HepG2 (cell line): ENCODE data around the gene PTS. TPM values are rescaled to one million over a fixed set of nuclear protein-coding genes. Genes with fewer than 3 reads are reported as not detected.

Experiments
- EP300 ChIP-seq, 3 experiments: sonication (generic) in 1 of 3; formaldehyde crosslinking in 1 of 3; IDR thresholded peaks; 2 replicates each; pipeline versions ENCODE4 v1.5.1 to v1.6.1; 2011 to 2020; ENCODE audit warnings: low read depth in 2 of 3, low read length in 2 of 3, borderline replicate concordance in 1 of 3, improper control_type of control experiment in 1 of 3, mild to moderate bottlenecking in 1 of 3, missing genetic modification reagents in 1 of 3, moderate library complexity in 1 of 3
- GATAD1 ChIP-seq: IDR thresholded peaks from 2 replicates; pipeline ENCODE4 v1.6.1; 2016; ENCODE audit warnings: missing genetic modification reagents, missing compliant biosample characterization
- HNRNPK ChIP-seq: fragments of 200-400 bp; formaldehyde crosslinking; IDR thresholded peaks from 2 replicates; pipeline ENCODE4 v1.6.1; 2018; ENCODE audit warnings: low read length, low read depth, moderate library complexity, mild to moderate bottlenecking; ENCODE audit not compliant: poor library complexity, severe bottlenecking
- KDM5B ChIP-seq: sonication (generic); formaldehyde crosslinking; IDR thresholded peaks from 2 replicates; pipeline ENCODE4 v1.4.0; 2020; ENCODE audit warnings: missing genetic modification reagents, mild to moderate bottlenecking, borderline replicate concordance
- KMT2B ChIP-seq: IDR thresholded peaks from 2 replicates; pipeline ENCODE4 v1.6.1; 2016; ENCODE audit warnings: missing genetic modification reagents, missing compliant biosample characterization
- NCOA2 ChIP-seq: sonication (generic); formaldehyde crosslinking; IDR thresholded peaks from 2 replicates; pipeline ENCODE4 v1.8.0; 2022; ENCODE audit warnings: inconsistent platforms
- NCOR1 ChIP-seq: fragments of 200-600 bp; sonication (generic); IDR thresholded peaks from 2 replicates; pipeline ENCODE4 v1.7.0; 2017; ENCODE audit warnings: antibody characterized with exemption, low read length, borderline replicate concordance
- PHF21A ChIP-seq: sonication (generic); formaldehyde crosslinking; IDR thresholded peaks from 2 replicates; pipeline ENCODE4 v1.5.0; 2020; ENCODE audit warnings: mild to moderate bottlenecking, missing genetic modification reagents
- RXRB ChIP-seq: IDR thresholded peaks from 2 replicates; pipeline ENCODE4 v1.6.1; 2016; ENCODE audit warnings: borderline replicate concordance, missing genetic modification reagents, missing compliant biosample characterization
- SALL1 ChIP-seq: sonication (generic); formaldehyde crosslinking; IDR thresholded peaks from 2 replicates; pipeline ENCODE4 v1.8.0; 2022; ENCODE audit warnings: mild to moderate bottlenecking, missing genetic modification reagents
- SOX5 ChIP-seq: IDR thresholded peaks from 2 replicates; pipeline ENCODE4 v1.6.1; 2016; ENCODE audit warnings: borderline replicate concordance
- ZNF431 ChIP-seq: sonication (generic); formaldehyde crosslinking; IDR thresholded peaks from 2 replicates; pipeline ENCODE4 v1.9.0; 2022; ENCODE audit warnings: missing genetic modification reagents, low read depth, mild to moderate bottlenecking, borderline replicate concordance
- ZNF644 ChIP-seq: IDR thresholded peaks from 2 replicates; pipeline ENCODE4 v1.6.1; 2016; ENCODE audit warnings: low read depth
- ZNF674 ChIP-seq: sonication (generic); formaldehyde crosslinking; IDR thresholded peaks from 2 replicates; pipeline ENCODE4 v1.5.0; 2020; ENCODE audit warnings: low read depth, mild to moderate bottlenecking, missing genetic modification reagents
- polyA plus RNA-seq, 8 experiments: library from polyadenylated mRNA; depleted of rRNA in 3 of 8; stranded (reverse) in 7 of 8; unstranded in 1 of 8; fragments of >200 nt; fragmentation: Illumina TruSeq in 4 of 8; extraction: Trizol in 4 of 8; gene quantifications; 2 replicates each; pipeline versions ENCODE4 v1.2.1 to v1.2.3, GENCODE V29; 2011 to 2016; ENCODE audit warnings: low read depth in 4 of 8, missing spikeins in 1 of 8, mixed read lengths in 1 of 8; ENCODE audit not compliant: insufficient read depth in 1 of 8
- total RNA-seq, 5 experiments: library from RNA; depleted of rRNA; stranded (reverse); fragments of >200 nt; fragmentation: Illumina TruSeq; extraction: Trizol; gene quantifications; 2 replicates each; pipeline ENCODE4 v1.2.3, GENCODE V29; 2016; ENCODE audit warnings: low read depth in 1 of 5
- TF ChIP-seq, protein P1 (sequence below): IDR thresholded peaks from 2 replicates; pipeline ENCODE4 v1.4.0; 2020; ENCODE audit warnings: mild to moderate bottlenecking, missing genetic modification reagents
- TF ChIP-seq, protein P2 (sequence below): sonication (generic); formaldehyde crosslinking; IDR thresholded peaks from 2 replicates; pipeline ENCODE4 v1.5.0; 2020; ENCODE audit warnings: missing genetic modification reagents
- TF ChIP-seq, protein P3 (sequence below): sonication (generic); formaldehyde crosslinking; conservative IDR thresholded peaks from 2 replicates; pipeline ENCODE4 v1.4.0; 2020; ENCODE audit warnings: mild to moderate bottlenecking, missing genetic modification reagents, moderate library complexity
- TF ChIP-seq, protein P4 (sequence below): sonication (generic); formaldehyde crosslinking; IDR thresholded peaks from 2 replicates; pipeline ENCODE4 v1.4.0; 2020; ENCODE audit warnings: missing genetic modification reagents

The PTS gene
- total and polyA plus RNA-seq, 2 of the 13 experiments (the other 11 are each of a cell fraction or from before 2014, with no cell fraction given), result 33.6 to 49.3 TPM

DNA sequence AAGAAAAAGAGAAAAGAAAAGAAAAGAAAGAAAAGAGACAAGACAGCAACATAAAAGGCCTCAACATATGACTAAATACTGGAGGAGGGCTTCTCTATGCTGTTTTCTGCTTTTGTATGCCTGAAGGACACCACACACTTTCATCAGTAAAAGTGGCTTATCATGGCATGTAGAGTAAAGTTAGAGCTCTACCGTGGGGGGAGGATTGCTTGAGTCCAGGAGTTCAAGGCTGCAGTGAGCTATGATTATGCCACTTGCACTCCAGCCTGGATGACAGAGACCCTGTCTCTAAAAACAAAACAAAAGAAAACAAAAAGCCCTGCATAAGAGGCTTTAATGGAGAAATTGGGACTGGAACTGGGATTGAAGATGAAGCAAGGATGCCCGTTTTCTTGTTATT lies 5.7 kb downstream of the PTS start (continued):
- TF ChIP-seq, protein P1, sequence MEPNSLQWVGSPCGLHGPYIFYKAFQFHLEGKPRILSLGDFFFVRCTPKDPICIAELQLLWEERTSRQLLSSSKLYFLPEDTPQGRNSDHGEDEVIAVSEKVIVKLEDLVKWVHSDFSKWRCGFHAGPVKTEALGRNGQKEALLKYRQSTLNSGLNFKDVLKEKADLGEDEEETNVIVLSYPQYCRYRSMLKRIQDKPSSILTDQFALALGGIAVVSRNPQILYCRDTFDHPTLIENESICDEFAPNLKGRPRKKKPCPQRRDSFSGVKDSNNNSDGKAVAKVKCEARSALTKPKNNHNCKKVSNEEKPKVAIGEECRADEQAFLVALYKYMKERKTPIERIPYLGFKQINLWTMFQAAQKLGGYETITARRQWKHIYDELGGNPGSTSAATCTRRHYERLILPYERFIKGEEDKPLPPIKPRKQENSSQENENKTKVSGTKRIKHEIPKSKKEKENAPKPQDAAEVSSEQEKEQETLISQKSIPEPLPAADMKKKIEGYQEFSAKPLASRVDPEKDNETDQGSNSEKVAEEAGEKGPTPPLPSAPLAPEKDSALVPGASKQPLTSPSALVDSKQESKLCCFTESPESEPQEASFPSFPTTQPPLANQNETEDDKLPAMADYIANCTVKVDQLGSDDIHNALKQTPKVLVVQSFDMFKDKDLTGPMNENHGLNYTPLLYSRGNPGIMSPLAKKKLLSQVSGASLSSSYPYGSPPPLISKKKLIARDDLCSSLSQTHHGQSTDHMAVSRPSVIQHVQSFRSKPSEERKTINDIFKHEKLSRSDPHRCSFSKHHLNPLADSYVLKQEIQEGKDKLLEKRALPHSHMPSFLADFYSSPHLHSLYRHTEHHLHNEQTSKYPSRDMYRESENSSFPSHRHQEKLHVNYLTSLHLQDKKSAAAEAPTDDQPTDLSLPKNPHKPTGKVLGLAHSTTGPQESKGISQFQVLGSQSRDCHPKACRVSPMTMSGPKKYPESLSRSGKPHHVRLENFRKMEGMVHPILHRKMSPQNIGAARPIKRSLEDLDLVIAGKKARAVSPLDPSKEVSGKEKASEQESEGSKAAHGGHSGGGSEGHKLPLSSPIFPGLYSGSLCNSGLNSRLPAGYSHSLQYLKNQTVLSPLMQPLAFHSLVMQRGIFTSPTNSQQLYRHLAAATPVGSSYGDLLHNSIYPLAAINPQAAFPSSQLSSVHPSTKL (CRISPR knock-in tag), result peak; percentile 66
- TF ChIP-seq EP300 (IDR thresholded peaks at IDR 0.05; ENCODE audit: low read depth in 2 of 2, low read length in 2 of 2) (peak in 1 of 2 experiments; percentile 42; a peak in 2 of 4 replicates), EP300 (CRISPR knock-in tag; IDR thresholded peaks at IDR 0.05; ENCODE audit: borderline replicate concordance) (no peak; the same call in 1 of the 2 replicates), ZNF644 (CRISPR knock-in tag) (0 out of 2 replicates have a peak, but pooled peaks have one; percentile 39), NCOA2 (CRISPR knock-in tag) (peak; percentile 49; the same call in 1 of the 2 replicates), RXRB (CRISPR knock-in tag) (peak; percentile 30; the same call in 1 of the 2 replicates), SOX5 (CRISPR knock-in tag) (peak; percentile 42; the same call in 1 of the 2 replicates), ZNF674 (CRISPR knock-in tag) (no peak), KMT2B (no peak), GATAD1 (CRISPR knock-in tag) (no peak), SALL1 (peak; percentile 43; the same call in 1 of the 2 replicates), KDM5B (no peak), ZNF431 (CRISPR knock-in tag) (no peak), HNRNPK (peak; percentile 83), PHF21A (CRISPR knock-in tag) (0 out of 2 replicates have a peak, but pooled peaks have one; percentile 39), NCOR1 (peak; percentile 30; the same call in 1 of the 2 replicates)
- TF ChIP-seq, protein P2, sequence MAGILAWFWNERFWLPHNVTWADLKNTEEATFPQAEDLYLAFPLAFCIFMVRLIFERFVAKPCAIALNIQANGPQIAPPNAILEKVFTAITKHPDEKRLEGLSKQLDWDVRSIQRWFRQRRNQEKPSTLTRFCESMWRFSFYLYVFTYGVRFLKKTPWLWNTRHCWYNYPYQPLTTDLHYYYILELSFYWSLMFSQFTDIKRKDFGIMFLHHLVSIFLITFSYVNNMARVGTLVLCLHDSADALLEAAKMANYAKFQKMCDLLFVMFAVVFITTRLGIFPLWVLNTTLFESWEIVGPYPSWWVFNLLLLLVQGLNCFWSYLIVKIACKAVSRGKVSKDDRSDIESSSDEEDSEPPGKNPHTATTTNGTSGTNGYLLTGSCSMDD (CRISPR knock-in tag), result no peak
- TF ChIP-seq, protein P3, sequence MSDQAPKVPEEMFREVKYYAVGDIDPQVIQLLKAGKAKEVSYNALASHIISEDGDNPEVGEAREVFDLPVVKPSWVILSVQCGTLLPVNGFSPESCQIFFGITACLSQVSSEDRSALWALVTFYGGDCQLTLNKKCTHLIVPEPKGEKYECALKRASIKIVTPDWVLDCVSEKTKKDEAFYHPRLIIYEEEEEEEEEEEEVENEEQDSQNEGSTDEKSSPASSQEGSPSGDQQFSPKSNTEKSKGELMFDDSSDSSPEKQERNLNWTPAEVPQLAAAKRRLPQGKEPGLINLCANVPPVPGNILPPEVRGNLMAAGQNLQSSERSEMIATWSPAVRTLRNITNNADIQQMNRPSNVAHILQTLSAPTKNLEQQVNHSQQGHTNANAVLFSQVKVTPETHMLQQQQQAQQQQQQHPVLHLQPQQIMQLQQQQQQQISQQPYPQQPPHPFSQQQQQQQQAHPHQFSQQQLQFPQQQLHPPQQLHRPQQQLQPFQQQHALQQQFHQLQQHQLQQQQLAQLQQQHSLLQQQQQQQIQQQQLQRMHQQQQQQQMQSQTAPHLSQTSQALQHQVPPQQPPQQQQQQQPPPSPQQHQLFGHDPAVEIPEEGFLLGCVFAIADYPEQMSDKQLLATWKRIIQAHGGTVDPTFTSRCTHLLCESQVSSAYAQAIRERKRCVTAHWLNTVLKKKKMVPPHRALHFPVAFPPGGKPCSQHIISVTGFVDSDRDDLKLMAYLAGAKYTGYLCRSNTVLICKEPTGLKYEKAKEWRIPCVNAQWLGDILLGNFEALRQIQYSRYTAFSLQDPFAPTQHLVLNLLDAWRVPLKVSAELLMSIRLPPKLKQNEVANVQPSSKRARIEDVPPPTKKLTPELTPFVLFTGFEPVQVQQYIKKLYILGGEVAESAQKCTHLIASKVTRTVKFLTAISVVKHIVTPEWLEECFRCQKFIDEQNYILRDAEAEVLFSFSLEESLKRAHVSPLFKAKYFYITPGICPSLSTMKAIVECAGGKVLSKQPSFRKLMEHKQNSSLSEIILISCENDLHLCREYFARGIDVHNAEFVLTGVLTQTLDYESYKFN (CRISPR knock-in tag), result peak; percentile 81
- TF ChIP-seq, protein P4, sequence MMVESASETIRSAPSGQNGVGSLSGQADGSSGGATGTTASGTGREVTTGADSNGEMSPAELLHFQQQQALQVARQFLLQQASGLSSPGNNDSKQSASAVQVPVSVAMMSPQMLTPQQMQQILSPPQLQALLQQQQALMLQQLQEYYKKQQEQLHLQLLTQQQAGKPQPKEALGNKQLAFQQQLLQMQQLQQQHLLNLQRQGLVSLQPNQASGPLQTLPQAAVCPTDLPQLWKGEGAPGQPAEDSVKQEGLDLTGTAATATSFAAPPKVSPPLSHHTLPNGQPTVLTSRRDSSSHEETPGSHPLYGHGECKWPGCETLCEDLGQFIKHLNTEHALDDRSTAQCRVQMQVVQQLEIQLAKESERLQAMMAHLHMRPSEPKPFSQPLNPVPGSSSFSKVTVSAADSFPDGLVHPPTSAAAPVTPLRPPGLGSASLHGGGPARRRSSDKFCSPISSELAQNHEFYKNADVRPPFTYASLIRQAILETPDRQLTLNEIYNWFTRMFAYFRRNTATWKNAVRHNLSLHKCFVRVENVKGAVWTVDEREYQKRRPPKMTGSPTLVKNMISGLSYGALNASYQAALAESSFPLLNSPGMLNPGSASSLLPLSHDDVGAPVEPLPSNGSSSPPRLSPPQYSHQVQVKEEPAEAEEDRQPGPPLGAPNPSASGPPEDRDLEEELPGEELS (CRISPR knock-in tag), result peak; percentile 33
